Dermis blood vessel endothelial cell (primary cell): ENCODE measurements around the gene STAT4. TPM values are rescaled to one million over a fixed set of nuclear protein-coding genes. Genes with fewer than 3 reads are reported as not detected.

Experiments
- DNase-seq: peaks from one replicate; pipeline ENCODE4 v3.0.0; 2010
- total RNA-seq: library from RNA; depleted of rRNA; stranded (reverse); fragments of >200 nt; gene quantifications from 2 replicates; pipeline ENCODE4 v1.2.3, GENCODE V29; 2014

The STAT4 gene
- total RNA-seq, 1 donor from 2014 or later: 0.51 TPM

DNA sequence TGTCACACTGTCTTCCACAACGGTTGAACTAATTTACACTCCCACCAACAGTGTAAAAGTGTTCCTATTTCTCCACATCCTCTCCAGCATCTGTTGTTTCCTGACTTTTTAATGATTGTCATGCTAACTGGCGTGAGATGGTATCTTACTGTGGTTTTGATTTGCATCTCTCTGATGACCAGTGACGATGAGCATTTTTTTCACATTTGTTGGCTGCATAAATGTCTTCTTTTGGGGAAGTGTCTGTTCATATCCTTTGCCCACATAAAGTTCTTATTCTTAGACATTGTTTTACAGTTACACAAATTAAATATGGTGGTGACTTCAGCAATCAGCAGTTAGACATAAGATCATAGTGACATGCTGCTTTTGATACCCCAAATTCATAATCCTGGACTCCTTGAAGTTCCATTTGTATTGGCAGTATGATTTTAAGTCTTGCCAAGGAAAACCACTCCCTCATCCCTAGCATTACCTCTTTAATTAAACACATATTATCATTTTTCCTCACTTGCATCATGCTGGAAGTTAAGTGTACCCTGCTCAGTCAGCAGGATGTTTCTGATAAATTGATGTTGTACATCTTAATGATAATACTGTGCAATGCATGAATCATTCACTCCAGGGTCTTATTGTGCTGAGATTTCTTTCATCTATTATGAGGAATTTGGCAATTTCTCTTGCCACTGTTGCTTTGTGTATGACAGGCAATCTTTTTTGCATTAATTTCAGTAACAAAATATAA, 69.2 kb downstream of the STAT4 start:
- no peak for DNase-seq

DNA sequence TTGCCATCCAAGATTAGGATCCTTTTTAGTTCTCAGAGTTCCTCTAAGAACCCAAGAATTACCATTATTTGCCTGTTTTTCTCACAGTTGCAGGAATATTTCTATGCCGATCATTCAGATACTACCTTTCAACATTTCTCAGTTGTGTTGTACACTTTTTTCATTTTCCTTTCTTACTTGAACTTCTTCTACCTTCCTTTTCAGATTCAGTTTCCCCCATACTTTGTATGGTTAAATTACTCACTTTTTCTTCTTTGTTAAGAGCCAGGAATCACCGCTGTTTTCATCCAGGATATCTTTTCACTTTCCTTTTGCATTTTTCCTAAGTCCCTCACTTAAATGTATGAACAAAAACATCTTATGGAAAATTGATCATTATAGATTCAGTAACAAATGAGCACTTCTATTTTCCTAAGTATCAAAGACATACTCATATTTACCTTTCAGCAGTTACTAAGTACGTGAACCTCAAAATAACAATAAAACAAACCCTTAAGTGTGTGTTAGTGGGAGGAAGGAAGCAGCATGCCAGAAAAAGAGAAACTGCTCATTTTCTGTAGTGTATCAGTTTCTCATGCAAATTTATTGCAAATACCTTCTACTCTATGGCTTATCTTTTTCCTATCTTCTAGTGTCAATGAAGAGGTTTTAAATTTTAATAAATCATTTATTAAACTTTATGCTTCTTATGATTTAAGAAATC, 72.5 kb downstream of the STAT4 start:
- no peak for DNase-seq

DNA sequence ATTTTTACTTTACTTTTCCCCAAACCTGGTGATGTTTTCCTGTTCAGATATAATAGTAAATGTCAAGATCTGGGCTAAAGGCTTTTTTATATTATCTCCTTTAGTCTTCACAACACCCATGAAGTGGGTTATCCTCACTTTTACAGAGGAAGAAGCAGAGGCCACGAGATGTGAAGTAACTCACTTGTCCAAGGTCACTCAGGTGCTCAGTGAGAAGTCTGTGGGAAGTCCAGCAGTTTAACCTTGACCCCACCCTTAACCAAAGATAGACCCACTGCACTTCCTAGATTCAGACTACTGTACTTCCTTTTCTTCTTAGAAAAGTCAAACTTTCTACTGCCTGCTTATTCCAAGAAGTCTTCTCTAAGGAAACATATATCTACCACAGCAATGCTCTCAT, 80.5 kb downstream of the STAT4 start:
- DNase-seq: no peak

DNA sequence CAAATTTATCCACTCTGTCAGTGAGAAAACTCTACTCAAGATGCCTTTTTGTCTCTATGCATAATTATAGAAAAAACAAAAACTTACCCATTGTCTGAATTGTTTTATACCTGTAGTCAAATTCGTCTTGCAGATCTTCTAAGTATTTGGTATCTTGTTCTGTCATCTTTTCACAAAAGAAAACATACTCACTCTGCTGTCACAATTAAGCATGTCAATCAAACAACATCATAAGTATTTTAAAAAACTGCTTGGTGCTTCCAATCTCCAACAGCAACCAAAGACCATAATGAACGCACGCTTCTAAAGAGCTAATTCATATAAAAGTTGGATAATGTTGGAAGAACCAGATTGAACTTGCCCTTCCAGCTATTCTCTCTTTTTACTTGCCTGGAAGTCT, 81.2 kb downstream of the STAT4 start:
- no peak for DNase-seq

DNA sequence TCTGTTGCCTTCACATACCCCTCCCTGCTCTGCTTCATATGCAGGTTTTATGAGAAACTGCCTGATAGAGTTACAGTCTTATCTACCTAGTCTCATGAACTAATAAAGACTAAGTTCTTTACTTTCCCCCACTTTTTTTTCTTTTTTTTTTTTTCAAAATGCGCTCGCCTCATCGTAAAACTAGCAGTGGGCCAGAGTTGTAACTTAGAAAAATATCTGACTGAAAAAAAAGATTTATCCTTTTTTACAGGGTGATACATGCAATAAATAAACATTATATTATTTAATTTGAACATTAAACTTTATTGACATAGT, 83.9 kb downstream of the STAT4 start:
- no peak for DNase-seq

DNA sequence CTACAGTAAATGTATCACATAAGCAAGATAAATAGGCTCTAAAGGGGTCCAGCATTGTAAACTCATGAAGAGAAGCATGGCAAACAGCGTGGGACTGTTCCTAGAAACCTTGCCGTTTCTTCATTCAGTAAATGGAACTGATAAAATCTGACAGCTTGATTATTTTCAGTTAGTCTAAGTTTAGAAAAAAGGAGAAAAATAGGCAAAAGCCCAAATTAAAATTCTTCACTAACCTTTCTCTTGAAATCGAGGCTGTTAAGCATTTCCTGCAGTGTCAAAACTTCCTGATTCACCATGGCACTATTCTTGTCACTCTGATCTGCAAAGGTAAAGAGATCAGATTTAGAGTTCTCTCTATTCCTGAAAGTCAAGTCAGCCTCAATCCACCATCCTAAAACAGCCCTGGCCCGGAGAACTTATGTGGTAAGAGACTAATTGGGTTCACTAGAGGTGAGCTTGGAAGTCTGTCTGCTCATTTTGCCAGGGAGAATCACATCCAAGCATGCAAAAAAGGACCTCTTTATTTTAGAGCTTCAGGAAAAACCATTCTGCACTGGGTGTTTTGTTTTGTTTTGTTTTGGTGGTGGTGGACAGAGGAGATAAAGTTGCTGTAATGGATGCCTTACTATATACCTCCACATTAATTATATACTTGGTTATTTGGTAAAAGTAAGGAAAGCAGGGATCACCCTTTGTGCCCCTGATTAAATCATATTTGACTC, 84.4 kb downstream of the STAT4 start:
- DNase-seq: no peak

DNA sequence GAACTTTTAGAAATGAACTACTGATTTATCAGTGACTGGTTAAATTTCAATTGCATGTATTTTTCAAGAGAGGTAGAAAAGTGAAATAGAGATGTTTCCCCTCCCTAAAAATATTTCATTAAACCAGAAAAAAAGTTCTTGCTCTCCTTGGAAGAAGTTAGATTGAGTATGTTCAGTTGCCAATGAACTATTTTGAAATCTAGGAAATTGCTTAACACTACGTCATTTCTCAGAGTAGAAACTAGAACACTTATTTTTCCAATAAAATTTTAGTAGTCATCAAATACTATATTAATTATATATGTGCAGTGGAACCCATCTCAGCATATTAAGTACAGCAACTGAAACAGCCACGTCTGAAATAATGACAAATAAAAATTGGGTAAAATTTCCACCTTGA, 85.0 kb downstream of the STAT4 start:
- no peak for DNase-seq

DNA sequence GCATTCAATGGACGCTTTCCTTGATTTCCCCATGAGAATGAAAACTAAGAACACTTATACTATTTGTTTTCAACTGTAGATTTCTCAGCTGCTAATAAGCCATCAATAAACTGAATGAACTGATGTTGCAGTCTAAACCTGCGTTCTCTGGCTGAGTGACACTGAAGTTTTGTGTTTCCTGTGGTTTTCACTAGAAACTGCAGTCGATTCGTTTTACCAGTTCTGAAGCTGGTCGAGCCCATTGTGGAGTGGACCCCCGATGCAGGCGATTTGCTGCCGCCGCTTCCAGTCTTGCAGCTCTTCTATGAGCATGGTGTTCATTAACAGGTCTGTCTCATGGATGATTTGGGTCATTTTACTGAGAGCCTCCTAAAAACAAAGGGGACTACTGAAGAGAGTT, 86.2 kb downstream of the STAT4 start:
- DNase-seq: no peak

DNA sequence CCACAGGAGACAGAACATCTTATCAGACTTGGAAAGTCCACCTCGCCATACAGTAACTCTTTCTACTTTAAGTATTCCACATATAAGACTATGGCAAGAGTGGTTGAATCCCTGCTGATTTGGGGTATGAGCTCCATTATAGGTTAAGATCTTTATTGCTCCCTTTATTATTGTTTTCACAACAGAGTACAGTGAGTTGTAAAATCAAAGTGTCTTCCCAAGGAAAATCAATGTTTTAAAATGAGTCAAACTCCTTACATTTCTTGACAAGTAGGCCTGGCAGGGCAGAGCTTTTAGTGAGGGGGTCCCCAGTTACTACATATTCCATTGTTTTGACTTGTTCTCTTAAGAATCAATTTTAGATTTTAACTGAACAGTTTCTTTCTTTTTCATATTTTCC, 87.2 kb downstream of the STAT4 start:
- no peak for DNase-seq

DNA sequence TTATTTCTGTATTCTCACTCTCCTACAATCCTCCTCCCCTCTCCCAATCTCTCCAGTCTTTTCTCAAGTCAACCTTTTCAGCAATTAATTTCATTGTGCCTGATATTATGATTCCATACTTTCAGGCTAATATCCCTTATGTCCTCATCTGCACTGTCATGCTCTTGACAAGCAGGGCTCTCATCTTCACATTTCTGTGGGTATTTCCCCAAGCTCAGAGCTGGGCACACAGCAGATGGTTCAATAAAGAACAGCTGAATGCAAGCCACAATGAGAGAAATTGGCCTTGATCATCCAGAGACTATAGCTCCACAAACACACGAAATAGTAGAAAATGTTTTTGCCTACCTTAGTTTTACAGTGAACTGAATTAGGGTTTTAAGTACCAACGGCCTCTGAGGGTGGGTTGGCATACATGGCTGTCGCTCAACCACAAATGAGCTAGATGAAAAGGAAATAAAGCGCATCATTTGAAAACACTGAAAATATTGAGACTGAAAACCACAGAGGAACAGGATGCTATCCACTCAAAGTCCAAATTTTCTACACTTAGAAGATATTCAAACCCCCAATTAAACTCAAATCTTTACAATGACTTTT, 89.3 kb downstream of the STAT4 start:
- no peak for DNase-seq

DNA sequence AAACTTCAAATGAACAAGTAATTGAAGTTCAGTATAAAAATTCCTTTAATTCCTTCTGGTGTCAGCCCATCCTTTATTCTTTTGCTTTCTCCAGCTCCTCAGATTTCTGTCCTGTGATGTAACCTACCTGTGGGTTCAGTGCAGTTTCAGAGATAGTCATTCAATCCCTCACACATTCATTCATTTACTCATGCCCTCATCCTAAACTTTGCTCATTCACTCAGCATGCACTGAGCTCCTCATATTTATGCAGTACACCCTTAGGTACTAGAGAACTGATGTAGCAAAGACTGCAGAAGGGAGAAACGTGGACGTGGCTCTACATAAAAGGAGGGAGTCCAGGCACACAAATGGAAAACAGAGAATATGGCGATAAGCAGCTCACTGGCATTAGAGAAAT, 91.5 kb downstream of the STAT4 start:
- DNase-seq: no peak

DNA sequence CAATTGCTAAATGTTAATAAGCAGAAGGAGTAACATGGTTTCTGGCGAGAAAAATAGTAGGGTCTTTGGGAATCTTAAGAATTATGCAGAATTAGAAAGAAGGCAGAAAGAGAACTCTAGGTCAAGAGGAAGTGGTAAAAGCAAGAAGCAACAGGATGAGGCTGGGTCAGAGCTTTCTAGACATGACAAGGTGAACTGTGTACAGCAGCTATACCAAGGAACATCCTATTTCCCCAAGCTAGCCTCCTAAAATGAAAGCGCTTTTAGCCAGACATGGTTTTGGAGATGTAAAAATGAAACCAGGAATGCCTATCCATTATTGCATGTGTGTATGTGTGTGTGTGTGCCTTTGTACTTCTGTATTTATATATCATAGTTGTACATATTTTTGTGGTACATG, 94.6 kb downstream of the STAT4 start:
- DNase-seq: no peak

DNA sequence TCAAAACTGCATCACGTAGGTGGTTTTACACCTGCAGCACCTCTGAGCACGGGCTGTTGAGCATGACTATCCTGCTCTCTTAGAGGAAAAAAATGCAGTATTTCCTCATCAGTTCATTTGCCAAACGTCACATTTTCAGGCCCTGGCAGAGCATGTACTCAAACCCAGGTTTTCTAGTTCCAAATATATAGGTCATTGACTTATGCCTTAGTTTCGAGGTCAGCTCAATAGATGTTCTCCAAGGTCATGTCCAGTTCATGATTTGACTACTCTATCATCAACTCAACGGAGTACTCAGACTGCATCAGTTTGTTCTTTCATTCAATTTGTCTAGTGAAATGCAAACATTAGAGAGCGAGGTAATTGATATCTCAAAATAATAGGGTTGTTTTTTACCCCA, 97.5 kb downstream of the STAT4 start:
- no peak for DNase-seq

DNA sequence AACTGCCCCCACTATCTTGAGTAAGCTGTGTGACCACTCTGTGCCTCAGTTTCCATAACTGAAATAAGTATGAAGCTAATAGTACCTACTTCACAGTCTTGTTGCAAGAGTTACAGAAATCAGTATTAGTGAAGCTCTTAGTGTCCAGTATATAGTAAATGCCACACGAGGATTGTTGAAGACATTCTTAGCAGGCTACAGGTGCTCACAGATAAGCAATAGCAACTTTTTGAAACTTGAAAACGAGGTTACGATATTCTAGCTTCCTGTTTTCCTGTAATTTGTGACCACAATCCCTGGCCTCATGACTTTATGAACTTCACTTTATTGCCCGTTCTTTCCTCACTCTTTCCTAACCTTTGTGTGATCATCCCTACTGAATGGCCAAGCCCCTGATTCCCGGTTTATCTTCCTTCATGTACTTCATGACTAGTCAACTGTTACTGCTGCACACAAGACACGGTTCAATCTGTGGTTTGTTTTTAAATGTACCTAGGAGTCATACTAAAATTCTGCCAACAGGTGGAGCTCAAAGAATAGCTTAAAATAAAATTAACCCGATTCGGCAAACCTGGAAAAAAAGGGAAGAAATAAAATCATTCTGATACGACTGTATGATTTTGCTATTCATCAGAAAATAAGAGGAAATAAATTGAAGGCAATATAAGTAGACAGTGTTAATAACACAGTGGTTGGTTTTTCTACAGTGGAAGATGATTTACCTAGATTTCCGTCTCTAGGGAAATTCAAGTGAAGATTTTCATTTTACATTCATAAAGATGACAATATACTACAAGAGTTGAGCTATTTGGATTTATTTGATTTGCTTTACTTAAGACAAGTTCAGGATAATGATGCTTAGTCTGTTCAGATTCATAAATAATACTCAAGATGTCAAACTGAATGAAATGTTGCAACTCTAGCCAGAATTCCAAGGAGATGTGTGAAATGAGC, 98.7 kb downstream of the STAT4 start:
- peak; percentile 73 for DNase-seq

DNA sequence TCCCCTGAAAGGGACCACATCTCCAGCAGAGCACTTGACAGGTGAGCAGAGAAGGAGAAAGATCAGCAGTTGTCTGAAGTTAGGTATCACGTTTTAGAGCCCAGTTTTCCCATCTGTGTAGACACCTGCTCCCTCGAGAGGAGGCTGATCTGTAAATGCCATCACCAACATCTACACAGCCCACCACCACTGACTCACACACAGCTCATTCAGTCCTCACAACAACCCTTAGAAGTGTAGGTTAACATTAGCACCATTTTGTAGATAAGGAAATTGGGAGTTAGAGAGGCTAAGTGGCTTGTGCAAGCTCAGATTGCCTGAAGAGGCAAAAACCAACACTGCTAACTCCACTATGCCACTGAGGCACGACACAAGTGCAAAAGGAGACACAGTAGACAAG, 99.6 kb downstream of the STAT4 start:
- DNase-seq: no peak

DNA sequence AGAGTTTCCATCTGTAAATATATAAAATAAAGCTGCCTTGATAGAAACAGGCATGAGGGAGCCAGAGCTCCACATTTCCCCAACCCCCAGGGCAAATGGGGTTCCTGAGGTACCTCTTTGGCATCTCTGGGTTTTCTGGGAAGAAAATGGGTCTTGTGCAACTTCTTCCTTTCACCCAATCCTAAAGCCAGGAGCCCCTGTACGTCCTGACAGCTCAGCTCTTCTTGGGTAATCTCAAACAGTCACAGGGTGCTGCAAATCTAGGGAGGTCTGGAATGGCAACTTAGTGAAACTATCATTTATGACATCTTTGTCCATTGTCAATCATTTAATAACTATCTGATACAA, 100.2 kb downstream of the STAT4 start:
- DNase-seq: no peak

DNA sequence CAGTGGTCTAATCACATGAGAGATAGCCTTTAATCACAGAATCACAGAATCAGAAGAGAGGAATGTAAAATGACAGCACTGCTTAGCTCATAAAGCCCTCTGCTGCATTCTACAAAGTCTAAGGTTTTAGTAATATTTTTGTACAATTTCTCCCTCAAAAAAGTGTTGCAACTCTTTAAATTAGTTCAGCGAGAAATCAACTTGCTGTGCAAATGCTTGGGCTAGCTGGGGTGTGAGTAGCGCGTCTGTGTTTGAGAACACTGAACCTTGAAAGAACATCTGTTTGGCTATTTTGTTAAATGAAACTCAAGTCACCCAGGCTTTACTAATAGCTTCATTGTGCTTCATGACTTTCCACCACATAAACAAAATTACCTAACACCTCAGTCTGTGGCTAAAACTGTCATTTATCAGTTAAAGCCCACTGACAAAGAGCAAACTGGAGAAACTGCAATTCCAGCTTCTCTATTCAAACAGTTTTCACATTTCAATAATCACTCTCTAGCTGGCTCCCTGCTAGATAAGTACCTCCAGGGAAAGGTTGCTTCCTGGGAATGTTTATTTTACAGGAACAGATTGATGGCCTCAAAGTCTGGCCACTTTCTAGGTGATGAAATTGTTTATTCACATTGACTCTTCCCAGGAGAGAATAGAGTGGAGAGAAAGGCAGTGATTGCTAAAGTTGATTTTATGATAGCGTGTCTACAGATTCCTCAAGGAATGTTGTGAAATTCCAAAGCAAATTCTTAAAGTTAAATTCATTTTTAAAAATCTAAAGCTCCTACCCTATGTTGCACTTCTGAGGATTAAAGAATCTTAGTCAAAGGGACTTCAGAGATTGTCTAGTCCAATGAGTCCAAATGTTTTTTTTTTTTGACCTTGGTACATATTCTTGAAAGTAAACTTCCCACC, 100.8 kb downstream of the STAT4 start:
- DNase-seq: peak; percentile 18

DNA sequence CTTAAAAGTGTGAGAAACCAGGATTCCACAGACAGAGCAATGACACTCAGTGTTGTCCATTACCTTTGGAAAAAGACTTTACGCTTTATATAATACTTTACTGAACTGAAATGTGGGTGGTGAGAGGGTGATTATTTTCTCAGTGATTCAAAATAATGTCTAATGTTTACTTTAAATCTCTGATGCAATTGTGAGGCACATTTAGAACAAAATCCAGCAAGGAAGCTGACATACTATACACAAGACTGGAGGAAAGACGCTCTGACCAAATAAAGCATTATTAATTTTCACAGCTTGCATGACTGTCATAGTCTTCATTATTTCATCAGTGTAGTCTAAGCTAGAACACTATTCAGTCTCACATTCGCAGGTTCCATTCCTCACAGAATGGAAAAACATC, 102.7 kb downstream of the STAT4 start:
- DNase-seq: no peak

DNA sequence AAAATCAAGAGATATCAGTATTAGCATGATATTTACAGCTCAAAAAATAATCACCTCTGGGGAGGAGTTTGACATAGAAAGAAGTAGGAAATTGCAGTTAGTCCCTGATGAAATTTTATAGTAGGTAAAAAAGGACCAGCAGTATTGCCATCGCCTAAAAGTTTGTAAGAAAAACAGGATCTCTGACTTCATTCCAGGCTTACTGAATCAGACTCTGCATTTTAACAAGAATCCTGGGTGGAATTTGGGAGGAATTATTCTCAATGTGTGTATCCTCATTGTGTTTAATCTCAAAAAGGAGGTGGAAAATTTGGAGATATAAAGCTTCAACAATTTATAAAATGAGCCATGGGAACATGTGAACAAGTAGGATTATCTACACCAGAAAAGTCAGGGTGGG, 105.7 kb downstream of the STAT4 start:
- DNase-seq: no peak

DNA sequence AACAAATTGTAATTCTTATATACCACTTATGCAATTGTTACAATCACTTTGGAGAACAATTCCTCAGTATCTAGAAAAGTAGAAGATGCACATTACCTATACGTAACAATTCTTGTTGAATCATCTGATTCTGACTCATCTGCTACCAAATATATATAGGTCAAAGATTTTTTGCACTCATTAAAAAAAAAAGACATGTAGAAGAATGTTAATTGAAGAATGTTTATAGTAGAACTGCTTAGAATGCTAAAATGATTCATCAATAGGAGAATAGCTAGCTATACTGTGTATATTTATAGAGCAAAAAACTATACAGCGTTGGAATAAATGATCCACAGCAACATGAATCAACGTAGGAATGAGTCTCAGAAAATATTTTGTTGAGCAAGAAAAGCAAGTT, 107.4 kb downstream of the STAT4 start:
- no peak for DNase-seq

DNA sequence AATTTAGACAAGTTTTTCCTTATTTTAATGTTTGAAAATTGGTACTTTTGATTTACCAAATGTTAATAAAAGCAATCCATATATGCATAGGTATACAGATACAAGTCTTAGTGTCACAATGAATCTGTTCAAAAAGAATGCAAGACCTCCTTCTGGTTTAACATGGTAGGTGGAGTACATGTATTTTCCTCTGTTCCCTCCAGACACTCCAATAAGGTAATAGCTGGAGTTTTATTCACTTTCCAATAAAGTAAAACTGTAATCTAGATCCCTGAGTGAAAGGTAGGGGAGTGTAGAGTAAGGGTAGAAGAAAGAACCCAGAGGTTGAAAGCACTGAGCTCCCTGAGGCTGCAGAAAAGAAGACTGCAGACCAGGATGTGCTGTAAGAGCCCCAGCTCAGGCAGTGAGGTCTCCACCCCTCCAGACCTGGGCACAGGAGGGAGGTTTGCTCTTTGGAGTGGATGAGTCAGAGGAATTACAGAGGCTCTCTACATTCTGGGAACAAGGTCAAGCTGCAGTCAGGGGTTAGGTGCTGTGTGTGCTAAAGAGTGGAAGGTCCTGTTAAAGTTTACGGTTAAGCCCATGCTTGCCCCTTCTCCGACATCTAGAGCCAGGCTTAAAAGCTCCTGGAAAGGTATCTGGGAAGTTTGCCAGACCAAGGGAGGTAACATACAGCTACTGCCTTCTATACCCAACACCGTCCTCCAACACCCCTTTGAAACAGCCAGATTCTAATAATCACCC, 109.2 kb downstream of the STAT4 start:
- DNase-seq: no peak
